COLO829 (cell line): ENCODE data around the gene POLR2E.
"Not testable (repeated sequence)": the region's sequence is repeated elsewhere in the genome, so short reads cannot be mapped to it uniquely, and the experiment has no call there.

Source experiments
- DNase-seq: peaks from one replicate; pipeline ENCODE4 v3.0.0; 2012; ENCODE audit warnings: low spot score

Gene POLR2E

DNA sequence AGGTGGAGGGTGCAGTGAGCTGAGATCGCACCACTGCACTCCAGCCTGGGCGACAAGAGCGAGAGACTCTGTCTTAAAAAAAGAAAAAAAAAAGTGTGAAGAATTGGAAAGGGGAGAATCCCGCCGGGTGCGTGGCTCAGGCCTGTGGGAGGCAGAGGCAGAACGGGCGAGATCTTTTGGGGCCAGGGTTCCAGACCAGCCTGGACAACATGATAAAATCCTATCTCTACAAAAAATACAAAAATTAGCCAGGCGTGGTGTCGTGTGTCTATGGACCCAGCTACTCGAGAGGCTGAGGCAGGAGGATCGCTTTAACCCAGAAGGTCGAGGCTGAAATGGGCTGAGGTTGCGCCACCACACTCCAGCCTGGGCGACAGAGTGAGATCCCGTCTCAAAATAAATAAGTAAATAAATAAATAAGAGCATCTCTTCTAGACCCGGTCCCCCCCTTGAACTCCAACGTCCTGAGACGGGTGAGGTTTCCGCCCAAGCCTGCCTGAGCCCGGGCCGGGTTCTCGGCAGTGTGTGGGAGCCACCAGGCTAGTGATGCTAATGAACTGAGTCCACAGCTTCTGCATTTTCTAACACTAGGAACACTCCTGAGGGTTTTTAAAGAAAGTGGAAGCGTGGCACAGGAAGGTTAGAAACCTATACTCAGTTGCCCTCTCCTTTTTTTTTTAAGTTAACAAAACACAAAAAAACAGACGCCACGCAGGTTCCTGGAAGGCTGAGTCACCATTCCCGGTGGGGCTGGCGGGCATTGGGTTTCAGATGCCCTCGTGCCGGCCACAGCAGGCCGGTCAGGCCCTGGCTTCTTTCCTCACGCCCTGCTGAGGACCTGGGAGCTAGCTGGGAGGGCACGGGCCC, 30.7 kb upstream of the POLR2E start:
- DNase-seq: no peak

DNA sequence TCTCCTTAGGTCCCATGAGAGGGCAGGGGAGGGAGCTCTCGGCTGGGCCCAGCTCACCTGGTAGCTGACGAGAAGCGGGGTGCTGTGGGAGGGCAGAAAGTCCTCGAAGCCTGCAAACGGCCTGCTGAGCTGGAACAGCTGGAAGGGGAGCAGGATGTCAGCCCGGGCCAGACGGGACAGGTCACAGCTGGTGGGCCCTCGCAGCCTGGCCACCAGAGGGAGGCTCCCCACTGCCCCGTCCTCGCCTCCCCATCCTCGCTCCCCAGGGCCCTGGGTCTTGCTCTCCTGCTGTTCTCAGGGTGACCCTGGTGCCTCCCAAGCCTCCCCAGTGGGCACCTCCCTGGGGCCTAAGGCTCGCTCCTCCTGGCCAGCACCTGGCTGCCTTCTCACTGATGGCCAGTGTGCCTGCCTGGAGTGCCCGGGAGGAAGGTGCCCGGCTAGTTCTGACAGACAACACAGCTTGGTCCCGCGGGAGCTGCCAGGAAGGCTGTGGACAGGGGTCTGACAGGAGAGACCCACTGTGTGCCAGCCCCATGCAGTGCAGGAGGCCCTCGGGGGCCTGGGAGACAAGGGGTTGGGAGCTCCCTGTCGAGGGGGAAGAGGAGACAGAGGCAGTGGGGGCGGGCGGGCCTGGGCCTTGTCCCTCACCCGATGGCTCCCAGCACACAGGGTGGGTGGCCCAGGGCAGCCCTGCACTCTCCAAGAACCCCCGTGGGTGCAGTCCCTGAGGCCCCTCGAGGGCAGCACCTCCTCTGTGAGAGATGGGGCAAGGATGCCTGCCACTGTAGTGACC, 28.9 kb upstream of the POLR2E start:
- no peak for DNase-seq

DNA sequence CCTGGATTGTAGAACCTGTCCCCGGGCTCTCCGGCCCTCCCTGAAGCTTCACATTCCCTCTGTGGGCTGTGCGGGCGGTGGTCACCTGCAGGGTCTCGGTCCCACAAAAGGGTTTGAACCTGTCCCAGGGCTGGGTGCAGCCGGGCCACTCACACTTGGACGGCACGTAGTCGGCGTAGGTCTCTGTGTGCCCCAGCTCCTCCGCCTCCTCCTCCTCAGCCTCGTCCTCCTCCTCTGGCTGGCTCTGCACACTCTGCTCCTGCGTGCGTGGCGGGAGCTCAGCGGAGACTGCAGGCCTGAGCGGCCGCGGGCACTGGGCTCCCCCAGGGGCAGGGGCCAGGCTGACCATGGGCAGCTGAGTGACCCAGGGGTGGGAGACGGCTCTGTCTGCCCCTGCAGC, 28.2 kb upstream of the POLR2E start:
- no peak for DNase-seq

DNA sequence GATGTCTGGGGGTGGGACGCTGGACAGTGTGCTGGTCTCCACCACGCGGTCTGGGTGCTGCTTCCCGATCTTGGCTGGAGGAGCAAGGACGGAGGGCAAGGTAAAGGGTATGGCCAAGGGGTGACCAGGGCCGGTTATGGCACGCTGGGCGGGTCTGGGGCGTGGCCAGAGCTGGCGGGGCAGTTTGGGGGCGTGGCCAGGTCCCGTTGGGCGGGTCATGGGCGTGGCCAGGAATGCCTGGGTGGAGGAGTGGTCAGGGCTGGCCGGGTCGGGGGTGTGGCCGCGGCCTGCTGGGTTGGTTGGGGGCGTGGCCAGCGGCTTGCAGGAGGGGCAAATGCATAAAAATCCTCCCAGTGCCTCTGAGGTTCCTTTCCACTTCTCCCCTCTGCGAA, 27.8 kb upstream of the POLR2E start:
- peak; percentile 94 for DNase-seq

DNA sequence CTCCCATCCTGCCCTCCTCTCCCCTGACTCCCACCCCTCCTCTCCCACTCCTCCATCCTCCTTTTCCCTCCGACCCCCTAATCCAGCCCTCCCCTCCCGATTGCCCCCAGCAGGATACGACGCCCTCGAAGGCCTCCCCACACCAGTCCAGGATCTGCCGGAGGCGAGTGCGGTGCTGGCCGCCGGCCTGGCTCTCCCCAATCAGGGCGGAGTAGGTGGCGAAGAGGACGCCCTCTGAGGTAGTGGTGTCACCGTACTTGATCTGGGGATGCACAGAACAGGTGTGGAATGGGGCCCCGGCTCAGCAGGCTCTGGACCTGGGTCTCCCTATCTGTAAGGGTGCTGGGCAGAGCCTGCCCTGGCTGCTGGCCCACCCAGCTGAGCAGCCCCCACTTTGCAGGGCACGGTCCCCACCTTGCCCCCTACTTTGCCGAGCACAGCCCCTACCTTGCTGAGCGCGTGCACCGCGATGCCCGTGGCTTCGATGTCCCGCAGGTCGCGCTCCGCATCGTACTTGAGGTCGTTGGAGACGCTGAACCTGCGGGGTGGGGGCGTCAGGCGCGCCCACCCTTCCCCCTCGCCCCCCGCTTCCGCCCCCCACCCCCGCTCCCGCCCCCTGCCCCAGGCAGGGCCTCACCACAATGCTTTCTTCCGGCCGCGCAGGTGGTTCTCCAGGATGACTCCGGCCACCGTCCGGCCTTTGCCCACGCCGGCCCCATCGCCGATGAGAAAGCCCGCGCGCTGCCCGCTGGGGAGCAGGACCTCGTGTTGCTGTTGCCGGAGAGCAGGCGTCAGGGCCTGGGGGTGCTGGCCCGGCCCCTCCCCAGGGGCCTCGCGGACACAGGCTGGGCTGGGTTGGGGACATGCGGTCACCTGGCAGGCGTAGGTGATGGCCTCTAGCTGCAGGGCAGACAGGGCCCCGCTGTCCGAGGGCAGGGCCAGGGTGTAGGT, 27.1 kb upstream of the POLR2E start:
- DNase-seq: no peak

DNA sequence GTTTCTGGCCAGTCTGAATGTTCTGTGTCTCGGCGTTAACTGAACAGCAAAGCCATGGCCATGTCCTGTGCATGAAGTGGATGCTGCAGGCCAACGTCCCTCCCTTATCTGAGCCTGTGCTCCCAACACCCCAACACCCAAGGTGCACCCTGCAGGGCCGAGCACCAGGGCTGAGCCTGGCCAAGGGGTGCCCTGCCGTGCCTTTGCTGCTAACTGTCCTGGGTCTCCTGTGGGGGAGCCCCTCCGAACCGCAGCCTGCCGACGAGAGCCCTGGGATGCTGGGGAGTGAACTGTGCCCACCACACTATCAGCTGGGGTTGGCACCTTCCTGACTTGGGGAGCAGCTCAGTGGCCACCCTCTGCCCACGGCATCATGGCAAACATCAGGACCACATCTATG, 26.2 kb upstream of the POLR2E start:
- no peak for DNase-seq

DNA sequence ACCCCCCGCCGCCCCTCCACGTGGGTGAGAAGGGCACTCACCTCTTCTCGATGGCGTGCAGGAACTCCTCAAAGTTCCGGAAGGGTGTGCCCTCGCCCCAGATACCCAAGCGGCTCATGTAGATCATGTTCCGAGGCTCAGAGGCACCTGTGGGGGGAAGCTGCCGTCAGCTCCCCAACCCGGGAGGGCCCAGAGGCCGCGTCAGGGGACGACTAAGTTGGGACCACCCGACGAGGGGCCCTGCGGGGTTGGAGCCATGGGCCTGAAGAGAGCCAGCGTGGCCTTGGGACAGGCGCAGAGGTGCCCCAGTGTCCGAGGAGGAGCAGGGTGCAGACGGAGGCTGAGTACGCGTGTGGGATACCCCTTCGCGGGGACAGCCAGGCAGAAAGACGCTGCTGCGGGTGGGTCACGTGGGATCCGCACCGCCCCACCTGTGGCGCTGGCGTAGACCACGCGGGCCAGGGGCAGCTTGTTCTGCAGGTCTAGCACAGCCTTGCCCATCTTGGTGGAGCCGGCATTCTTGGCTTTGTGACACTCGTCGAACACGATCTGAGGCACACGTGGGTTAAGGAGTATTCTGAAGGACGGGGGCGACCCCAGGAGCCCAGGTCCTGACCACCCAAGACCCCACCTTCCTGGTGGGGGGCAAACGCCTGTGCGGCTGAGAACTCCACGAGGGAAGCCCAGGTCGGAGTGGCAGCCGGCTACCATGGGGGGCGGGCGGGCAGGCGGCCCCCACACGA, 24.5 kb upstream of the POLR2E start:
- no peak for DNase-seq

DNA sequence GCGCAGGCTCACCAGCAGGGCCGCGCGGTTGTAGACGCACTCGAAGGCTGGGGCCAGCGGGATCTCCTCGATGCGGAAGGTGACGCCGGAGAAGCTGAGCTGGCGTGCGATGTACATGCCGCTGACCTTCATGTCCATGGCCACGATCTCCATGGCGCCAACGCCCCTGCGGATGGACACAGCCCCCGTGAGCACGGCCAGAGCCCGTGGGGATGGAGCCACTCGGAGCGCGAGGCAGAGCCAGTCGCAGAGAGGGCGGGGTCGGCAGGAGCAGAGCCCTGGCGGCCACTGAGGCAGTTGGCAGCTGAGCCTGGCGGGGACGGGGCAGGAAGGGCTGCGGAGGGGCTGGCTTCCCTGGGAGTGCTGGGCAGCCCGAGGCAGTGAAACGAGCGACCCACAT, 23.8 kb upstream of the POLR2E start:
- no peak for DNase-seq

DNA sequence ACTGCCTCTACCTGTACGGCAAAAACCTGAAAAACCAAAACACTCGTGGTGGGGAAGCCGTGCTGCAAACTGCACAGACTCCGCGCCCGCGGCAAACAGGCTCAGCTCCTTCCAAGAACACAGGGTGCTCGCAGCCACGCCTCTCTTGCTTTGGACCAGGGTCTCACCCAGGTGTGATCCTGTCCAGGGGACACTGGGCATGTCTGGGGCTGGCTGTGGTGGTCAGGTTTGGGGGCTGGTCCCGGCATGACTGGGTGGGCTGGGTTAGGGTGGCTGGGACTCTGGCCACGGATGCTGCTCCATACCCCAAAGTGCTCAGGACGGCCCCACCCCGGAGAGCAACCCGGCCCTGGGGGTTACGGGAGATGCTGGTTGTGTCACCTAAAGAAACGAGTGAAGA, 22.5 kb upstream of the POLR2E start:
- no peak for DNase-seq

DNA sequence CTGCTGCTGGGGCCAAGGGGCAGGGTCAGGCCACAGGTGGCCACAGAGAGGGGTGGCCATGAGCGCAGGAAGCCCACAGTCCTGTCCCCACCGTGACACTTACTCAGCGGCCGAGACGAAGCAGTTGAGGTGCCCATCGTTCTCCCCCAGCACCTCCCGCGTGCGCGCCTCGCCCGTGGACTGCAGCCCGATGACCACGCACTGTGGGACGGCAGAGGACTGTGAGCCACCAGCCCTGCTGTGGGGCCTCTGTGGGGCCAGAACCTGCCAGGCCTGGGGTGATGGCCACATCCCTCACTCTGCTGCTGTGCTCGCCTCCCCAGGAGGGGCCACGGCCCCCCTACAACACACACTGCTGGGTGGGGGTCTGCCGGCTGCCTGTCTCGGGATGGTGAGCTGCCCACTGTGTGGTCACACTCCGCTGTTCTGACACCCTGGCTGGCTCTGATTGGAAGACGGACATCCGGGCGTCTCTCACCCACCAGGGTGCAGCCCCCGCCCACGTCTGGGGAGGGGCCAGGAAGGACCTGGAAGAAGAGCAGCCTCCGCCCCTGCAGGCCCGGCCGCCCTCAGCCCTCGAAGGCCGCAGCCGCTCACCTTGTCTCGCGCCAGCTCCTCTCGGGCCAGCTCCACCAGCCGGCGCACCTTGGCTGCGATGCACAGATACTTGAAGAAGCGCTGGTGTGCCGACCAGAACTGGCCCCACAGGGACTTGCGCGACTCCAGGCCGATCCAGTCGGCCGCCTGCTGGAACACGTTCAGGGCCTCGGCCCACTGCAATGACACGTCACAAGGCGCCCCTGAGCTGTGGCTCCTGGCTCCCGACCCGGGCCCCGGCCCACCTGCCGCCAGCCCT, 21.8 kb upstream of the POLR2E start:
- DNase-seq: no peak

DNA sequence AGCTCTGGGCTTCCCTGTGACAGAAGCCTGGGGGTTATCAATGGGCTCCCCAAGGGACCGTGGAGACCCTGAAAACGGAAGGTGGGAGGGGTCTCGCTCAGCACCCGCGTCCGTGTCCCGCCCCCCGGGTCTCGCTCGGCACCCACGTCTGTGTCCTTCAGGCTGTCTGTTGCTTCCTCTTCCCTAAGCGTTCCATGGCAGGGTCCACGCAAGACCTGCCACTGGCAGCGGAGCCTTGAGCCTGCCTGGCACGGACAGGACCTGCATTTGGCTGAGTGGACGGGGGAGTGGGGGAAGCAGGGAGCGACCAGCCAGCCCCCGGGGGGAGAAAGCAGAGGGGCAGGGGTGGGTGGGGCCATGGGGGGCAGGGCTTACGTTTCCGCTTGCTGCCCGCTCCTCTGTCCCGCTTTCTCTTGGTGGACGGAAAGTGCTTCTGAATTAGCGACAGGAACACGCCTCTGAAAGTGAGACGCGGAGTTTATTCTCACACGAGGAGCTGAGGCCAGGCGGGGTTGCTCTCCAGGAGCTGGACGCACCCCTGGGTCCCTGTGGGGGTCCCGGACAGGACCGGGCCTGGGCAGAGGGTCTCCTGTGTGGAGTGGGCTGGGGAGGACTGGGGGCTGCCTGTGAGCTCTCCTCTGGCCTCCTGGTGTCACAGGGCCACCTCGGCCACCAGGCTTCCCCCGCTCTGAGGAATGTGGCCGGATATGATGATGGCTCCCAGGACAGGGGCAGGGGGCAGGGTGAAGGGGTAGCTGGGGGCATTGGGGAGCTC, 20.7 kb upstream of the POLR2E start:
- DNase-seq: no peak

DNA sequence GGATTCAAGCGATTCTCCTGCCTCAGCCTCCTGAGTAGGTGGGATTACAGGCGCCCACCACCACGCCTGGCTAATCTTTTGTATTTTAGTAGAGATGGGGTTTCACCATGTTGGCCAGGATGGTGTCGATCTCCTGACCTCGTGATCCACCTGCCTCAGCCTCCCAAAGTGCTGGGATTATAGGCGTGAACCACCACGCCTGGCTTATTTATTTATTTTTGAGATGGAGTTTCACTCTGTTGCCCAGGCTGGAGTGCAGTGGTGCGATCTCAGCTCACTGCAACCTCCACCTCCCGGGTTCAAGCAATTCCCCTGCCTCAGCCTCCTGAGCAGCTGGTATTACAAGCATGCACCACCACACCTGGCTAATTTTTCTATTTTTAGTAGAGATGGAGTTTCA, 19.6 kb upstream of the POLR2E start:
- DNase-seq: not testable (repeated sequence)

DNA sequence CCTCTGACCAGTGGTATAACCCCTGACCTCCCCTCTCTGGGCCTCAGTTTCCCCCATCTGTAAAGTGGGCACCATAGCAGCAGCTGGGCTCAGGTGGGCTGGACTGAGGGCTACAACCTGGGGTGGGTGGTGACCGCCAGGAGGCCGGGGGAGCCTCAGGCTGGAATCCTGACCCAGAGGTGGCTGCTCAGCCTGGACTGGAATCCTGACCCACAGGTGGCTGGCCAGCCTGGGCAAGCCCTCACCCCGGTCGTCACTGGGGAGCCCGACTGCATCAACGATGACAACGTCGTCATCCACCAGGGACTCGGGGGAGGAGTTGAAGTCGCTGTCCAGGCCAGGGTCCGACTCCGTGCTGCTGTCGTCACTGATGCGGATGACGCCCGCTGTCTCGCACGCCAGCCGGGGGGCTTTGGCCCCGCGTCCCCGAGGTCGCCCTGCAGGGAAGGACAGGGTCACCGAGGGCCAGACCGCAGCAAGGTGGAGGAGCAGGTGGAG, 18.9 kb upstream of the POLR2E start:
- DNase-seq: no peak

DNA sequence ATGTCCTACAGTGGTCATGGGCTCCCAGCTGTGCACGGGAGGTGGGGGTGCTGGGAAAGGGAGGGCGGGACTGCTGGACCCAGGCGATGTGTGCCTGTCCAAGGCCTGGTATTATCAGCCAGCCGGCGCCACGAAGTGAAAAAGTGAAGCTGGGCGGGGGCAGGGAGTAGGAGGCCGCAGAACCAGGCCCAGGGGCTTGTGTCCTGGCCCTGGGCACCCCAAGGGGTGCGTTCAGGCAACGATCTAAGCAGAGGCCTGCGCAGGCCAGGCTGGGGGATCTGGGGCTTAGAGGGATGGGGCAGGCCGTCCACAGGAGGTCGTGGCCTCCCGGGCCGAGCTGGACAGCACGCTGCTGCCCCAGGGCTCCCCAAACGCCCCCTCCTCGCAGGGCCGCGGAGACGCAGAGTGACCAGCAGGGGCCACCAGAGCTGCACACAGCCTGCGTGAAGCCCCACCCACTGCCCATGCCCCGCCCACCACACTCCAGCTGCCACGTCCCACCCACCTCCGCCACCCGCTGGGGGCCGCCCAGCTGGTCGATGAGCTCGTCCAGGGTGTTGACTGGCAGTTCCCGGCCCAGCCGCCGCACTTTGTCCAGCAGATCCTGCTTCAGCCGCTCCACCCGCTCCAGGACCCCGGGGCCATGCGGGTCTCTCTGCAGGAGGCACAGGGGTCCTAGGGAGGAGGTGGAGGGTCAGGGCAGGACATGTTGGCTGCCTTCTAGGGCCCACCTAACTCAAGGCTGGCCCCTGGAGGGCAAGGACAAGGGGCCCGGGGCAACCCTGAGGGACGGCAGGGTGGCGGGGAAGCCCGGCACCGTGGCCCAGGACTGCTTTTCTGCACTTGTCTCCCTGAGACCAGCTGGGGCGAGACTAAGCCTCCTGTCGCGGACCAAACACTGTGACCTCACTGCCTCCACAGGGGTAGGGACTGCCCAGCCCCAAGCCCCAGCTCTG, 18.1 kb upstream of the POLR2E start:
- peak; percentile 77 for DNase-seq

DNA sequence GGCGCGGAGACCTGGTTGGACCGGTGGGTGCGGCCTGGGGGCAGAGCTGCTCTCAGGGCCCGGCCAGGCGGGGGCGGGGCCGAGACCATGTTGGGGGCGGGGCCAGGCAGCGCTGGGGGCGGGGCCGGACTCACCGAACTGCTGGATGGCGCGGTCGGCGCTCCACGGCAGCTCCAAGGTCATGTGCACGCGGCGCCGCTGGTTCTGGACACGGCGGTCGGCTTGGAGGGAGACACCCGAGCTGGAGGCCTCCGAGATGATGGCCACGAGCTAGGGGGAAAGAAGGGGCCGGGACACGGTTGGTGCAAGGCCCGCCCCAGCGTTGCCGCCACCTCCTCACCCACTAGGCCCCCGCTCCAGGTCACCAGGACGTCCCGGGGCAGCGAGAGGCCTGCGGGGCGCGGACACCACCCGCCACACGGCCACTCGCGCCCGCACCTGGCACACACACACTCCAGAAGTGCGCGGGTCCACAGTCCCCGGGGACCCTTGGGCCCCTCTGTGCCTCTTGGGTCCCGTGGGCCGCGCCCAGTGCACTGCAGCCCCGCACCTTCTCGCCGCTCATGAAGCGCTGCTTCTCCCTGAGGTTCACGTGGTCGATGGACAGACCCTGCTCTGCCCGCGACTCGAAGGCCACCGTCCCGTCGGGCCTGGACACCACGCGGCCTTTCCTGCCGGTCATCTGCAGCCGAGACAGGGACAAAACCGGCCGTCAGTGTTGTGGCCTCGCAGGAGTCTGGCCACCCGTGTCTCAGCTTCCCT, 17.3 kb upstream of the POLR2E start:
- no peak for DNase-seq

DNA sequence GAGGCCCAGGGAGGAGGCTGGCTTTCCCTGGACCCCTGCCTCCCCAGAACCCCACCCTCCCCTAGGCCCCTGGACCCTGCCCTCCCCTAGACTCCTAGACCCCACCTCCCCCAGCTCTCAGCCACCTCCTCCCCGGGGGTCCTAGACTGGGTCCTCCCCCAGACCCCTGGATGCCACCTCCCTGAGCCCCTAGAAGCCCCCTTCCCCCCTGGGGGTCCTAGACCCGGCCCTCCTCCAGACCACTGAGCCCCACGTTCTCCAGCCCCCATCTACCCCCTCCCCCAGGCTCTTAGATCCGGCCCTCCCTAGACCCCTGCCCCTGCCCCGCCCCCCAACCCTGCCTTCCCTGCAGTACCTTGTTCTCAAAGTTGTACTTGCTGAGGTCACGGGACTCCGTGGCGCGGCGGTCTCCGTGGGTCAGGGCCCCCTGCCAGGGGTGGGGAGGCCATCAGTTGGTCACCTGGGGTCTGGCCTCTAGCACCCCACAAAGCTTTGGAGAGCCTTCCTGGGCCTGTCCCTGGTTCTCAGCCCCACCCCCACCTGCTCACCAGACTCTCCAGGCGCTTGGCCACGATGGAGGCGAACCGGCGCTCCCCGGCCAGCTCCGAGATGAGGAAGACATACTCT, 16.6 kb upstream of the POLR2E start:
- DNase-seq: no peak
